Upper lobe of left lung (tissue), 6 donors: ENCODE results near the gene SPEN. TPM values are rescaled to one million over a fixed set of nuclear protein-coding genes. Genes with fewer than 3 reads are reported as not detected.
A peak's percentile ranks its signal among the peaks of the same experiment; 100 is the strongest.

ENCODE experiments used
- ATAC-seq, 2 donors: fragments of 200-7000 bp; cut with Tn5 transposase; one replicate each; pipeline ENCODE4 v1.9.1; 2022; ENCODE audit warnings: mild to moderate bottlenecking in 2 of 2, moderate library complexity in 2 of 2; ENCODE audit not compliant: low FRiP score in 2 of 2
- DNase-seq, 2 donors: peaks; one replicate each; pipeline ENCODE4 v3.0.0-alpha.2; 2019 to 2020
- H3K27ac ChIP-seq, 4 donors: fragments of 200-600 bp; sonication (generic); one replicate each; pipeline ENCODE4 v1.5.1; 2016 to 2019
- H3K27me3 ChIP-seq, 4 donors: fragments of 200-600 bp; sonication (generic); one replicate each; pipeline ENCODE4 v1.5.1; 2017 to 2019
- H3K36me3 ChIP-seq, 4 donors: fragments of 200-600 bp; sonication (generic); one replicate each; pipeline ENCODE4 v1.5.1; 2016 to 2019
- H3K4me1 ChIP-seq, 4 donors: fragments of 200-600 bp; sonication (generic); one replicate each; pipeline ENCODE4 v1.5.1; 2018 to 2019
- H3K4me3 ChIP-seq, 4 donors: fragments of 200-600 bp; sonication (generic); one replicate each; pipeline ENCODE4 v1.5.1; 2017 to 2019; ENCODE audit warnings: mild to moderate bottlenecking in 2 of 4, moderate library complexity in 1 of 4
- H3K9me3 ChIP-seq, 4 donors: fragments of 200-600 bp; sonication (generic); one replicate each; pipeline ENCODE4 v1.5.1; 2018 to 2019
- EP300 ChIP-seq, 4 donors: sonication (generic); formaldehyde crosslinking; IDR thresholded peaks; one replicate each; pipeline ENCODE4 v1.5.1; 2017; ENCODE audit warnings: antibody characterized with exemption in 4 of 4, control low read depth in 2 of 4
- POLR2A ChIP-seq, 4 donors: fragments of 450-650 bp; IDR thresholded peaks; one replicate each; pipeline ENCODE4 v1.5.1; 2016 to 2017; ENCODE audit warnings: antibody characterized with exemption in 4 of 4, mild to moderate bottlenecking in 2 of 4
- POLR2AphosphoS5 ChIP-seq, 2 donors: sonication (generic); formaldehyde crosslinking; IDR thresholded peaks; one replicate each; pipeline ENCODE4 v1.5.1; 2017; ENCODE audit warnings: antibody characterized with exemption in 2 of 2
- WGBS, 2 donors: methylation state at CpG; one replicate each; pipeline ENCODE4 v1.1.5; 2017 to 2018; 5-methylcytosine and 5-hydroxymethylcytosine counted together
- total RNA-seq, 6 donors: library from RNA; depleted of rRNA in 4 of 6; stranded (reverse); fragments of >200 nt in 4 of 6; gene quantifications; one replicate each; pipeline versions ENCODE4 v1.1.0 to v1.2.1, GENCODE V29; 2016 to 2021
- TF ChIP-seq, protein P1 (sequence below), 6 experiments: fragments of 450-650 bp in 4 of 6; fragments of 200-600 bp in 2 of 6; sonication (generic) in 2 of 6; IDR thresholded peaks; one replicate each; pipeline ENCODE4 v1.5.1; 2016 to 2019; ENCODE audit warnings: antibody characterized with exemption in 6 of 6
- donor health status: DM: no; HTN: no; CAD: no; lungs with moderate emphysema.
- donor health status: DM: no; HTN: yes; CAD: no; lungs with severe emphysema.

Gene SPEN
- total RNA-seq, 6 donors from 2014 or later = 41.5 to 73.3 (median 51.3) TPM

DNA sequence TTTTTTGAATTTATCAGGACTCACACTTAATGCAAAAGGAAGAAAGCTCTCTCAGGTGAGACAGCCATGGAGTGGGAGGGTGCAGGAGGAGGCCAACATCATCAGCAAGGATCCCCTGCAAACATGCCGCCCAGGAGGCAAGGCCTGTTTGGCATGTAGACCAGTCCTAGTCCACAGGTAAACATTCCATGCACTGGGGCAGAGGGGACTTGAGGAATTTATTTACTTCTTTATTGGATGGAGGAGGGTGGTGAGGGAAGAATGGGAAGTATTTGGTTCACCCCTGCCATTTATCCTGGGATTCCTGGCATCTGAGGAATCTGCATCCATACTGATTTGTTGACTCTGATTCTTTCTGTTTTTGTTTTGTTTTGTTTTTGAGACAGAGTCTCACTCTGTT, 38.6 kb upstream of the SPEN start:
- no peak for DNase-seq
- Histone ChIP-seq H3K4me3 (no peak overlapping the region), H3K36me3 (no peaks in the 10 kb centered on the region), H3K9me3 (no peaks in the 10 kb centered on the region), H3K27ac (no peak overlapping the region), H3K4me1 (peaks cover 0 to 4% (median 0%) of the 10 kb centered on the region in 4 donors), H3K27me3 (no peaks in the 10 kb centered on the region)
- ATAC-seq = no peak
- 77 to 100% methylated on average over 1 of the region's 1 CpG for WGBS, 2 donors
- TF ChIP-seq POLR2AphosphoS5 (IDR thresholded peaks at IDR 0.05) (no peak), POLR2A (IDR thresholded peaks at IDR 0.05) (no peak), EP300 (IDR thresholded peaks at IDR 0.05) (no peak)
- TF ChIP-seq, protein P1, sequence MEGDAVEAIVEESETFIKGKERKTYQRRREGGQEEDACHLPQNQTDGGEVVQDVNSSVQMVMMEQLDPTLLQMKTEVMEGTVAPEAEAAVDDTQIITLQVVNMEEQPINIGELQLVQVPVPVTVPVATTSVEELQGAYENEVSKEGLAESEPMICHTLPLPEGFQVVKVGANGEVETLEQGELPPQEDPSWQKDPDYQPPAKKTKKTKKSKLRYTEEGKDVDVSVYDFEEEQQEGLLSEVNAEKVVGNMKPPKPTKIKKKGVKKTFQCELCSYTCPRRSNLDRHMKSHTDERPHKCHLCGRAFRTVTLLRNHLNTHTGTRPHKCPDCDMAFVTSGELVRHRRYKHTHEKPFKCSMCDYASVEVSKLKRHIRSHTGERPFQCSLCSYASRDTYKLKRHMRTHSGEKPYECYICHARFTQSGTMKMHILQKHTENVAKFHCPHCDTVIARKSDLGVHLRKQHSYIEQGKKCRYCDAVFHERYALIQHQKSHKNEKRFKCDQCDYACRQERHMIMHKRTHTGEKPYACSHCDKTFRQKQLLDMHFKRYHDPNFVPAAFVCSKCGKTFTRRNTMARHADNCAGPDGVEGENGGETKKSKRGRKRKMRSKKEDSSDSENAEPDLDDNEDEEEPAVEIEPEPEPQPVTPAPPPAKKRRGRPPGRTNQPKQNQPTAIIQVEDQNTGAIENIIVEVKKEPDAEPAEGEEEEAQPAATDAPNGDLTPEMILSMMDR (IDR thresholded peaks at IDR 0.05) = no peak

DNA sequence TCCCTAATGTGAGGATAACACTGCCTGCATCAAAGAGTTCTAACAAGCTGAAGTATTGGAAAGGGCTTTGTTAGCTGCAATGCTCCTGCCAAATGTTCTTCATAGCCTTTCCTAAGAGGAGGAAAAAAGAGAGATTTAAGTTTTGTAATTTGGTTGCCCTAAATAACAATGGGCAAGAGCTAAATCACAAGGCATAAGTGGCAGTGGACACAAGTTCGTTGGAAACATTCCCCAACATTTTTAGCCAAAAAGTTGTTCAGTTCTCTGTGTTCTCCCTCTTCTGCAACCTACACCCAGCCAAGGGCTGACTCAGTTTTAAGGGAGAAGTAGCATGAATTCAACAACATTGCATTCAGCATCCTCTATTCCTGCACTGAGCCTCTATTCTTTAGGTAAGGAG, 37.4 kb upstream of the SPEN start:
- Histone ChIP-seq H3K36me3 (no peaks in the 10 kb centered on the region), H3K27me3 (no peaks in the 10 kb centered on the region), H3K9me3 (no peaks in the 10 kb centered on the region), H3K4me3 (no peak overlapping the region), H3K4me1 (peaks cover 0 to 4% (median 0%) of the 10 kb centered on the region in 4 donors), H3K27ac (peak overlapping the region in 1 of 4 donors; percentile 10)
- 50 to 62% methylated on average over 1 of the region's 1 CpG for WGBS, 2 donors
- DNase-seq (no peak), ATAC-seq (no peak)
- TF ChIP-seq EP300 (IDR thresholded peaks at IDR 0.05) = no peak
- TF ChIP-seq, protein P1 (IDR thresholded peaks at IDR 0.05) = no peak
- TF ChIP-seq POLR2AphosphoS5 (IDR thresholded peaks at IDR 0.05) = no peak
- TF ChIP-seq POLR2A (IDR thresholded peaks at IDR 0.05) = no peak

DNA sequence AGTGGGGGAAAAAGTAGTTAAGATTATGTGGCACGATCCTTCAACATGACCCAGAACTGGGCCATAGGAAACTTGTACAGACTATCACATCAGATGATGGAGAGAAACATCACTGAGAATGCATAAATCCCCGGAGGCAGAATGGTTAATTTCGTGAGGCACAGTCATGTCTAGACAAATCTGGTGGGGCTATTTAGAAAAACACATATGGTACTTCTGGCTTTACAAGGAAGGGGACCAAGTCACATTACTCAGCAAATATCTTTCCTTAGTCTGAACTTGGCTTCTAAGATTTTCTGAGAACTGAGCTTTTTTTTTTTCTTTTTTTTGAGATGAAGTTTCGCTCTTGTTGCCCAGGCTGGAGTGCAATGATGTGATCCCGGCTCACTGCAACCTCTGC, 30.8 kb upstream of the SPEN start:
- Histone ChIP-seq H3K4me3 (no peak overlapping the region), H3K36me3 (no peaks in the 10 kb centered on the region), H3K27ac (no peak overlapping the region), H3K9me3 (no peaks in the 10 kb centered on the region), H3K27me3 (no peaks in the 10 kb centered on the region), H3K4me1 (peaks cover 0 to 3% (median 0%) of the 10 kb centered on the region in 4 donors)
- 89% methylated on average over 5 of the region's 5 CpGs for WGBS, 2 donors
- no peak for ATAC-seq
- TF ChIP-seq, protein P1 (IDR thresholded peaks at IDR 0.05) = no peak
- TF ChIP-seq POLR2AphosphoS5 (IDR thresholded peaks at IDR 0.05) (no peak), EP300 (IDR thresholded peaks at IDR 0.05) (no peak), POLR2A (IDR thresholded peaks at IDR 0.05) (no peak)
- no peak for DNase-seq

DNA sequence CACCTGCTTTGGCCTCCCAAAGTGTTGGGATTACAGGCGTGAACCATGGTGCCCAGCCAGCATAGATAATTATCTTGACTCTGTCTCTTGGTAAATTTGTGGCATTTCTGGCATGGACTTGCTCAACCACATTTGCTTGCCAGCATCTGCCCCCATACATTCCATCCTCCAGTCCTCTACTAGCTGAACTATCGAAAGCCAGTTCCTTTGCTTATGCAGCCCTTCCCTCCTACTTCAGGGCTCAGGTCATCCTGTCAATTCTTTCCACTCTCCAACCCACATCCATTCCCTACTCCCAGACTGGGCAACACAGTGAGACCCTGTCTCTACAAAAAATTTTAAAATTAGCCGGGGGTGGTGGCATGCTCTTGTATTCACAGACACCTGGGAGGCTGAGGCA, 27.0 kb upstream of the SPEN start:
- TF ChIP-seq POLR2AphosphoS5 (IDR thresholded peaks at IDR 0.05) (no peak), POLR2A (IDR thresholded peaks at IDR 0.05) (no peak), EP300 (IDR thresholded peaks at IDR 0.05) (no peak)
- TF ChIP-seq, protein P1 (IDR thresholded peaks at IDR 0.05) = no peak
- 81 to 91% methylated on average over 3 of the region's 3 CpGs for WGBS, 2 donors
- no peak for ATAC-seq
- Histone ChIP-seq H3K9me3 (no peaks in the 10 kb centered on the region), H3K27me3 (no peaks in the 10 kb centered on the region), H3K27ac (no peak overlapping the region), H3K36me3 (no peaks in the 10 kb centered on the region), H3K4me3 (no peak overlapping the region), H3K4me1 (peaks cover 0 to 3% (median 0%) of the 10 kb centered on the region in 4 donors)
- DNase-seq = no peak

DNA sequence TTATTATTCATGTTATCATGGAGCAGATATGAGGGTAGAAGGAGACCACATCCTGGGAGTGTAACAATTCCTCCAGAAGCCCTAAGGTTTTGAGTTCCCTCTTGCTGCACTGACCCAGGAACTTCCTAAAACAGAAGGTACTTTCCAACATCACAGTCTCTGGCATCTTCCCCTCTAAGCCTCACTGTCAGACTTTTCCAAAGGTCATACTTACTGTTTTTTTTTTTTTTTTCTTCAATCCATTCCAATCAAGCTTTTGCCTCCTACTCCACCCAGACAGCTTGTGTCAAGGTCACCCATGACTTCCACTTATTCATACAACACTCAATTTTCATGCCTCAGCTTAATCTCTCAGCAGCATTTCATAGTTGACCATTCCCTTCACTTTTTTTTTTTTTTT, 21.7 kb upstream of the SPEN start:
- TF ChIP-seq POLR2A (IDR thresholded peaks at IDR 0.05) (no peak), POLR2AphosphoS5 (IDR thresholded peaks at IDR 0.05) (no peak), EP300 (IDR thresholded peaks at IDR 0.05) (no peak)
- TF ChIP-seq, protein P1 (IDR thresholded peaks at IDR 0.05) = no peak
- Histone ChIP-seq H3K4me3 (no peak overlapping the region), H3K27ac (no peak overlapping the region), H3K9me3 (no peaks in the 10 kb centered on the region), H3K36me3 (no peaks in the 10 kb centered on the region), H3K4me1 (peaks cover 0 to 7% (median 3%) of the 10 kb centered on the region in 4 donors), H3K27me3 (no peaks in the 10 kb centered on the region)
- DNase-seq (no peak), ATAC-seq (peak in 1 of 2 donors; percentile 47)
